ENCODE measurements around the gene OTOL1.

DNA sequence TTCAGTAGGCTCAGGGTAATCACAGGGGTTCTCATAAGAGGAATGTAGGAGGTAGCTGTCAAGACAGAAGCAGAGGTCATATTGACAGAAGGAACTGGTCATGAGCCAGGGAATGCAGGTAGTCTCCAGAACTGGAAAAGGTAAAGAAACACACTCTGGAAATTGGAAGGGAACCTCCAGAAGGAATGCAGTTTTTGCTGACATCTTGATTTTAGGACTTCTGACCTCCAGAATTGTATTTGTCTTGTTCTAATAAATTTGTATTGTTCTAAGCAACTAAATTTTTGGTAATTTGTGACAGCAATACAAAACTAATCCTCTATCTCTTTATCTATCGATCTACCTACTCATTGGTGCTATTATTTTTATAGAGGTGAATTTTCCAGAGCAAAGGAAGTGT lies 49.2 kb downstream of the OTOL1 start:
- TF ChIP-seq, protein P1, sequence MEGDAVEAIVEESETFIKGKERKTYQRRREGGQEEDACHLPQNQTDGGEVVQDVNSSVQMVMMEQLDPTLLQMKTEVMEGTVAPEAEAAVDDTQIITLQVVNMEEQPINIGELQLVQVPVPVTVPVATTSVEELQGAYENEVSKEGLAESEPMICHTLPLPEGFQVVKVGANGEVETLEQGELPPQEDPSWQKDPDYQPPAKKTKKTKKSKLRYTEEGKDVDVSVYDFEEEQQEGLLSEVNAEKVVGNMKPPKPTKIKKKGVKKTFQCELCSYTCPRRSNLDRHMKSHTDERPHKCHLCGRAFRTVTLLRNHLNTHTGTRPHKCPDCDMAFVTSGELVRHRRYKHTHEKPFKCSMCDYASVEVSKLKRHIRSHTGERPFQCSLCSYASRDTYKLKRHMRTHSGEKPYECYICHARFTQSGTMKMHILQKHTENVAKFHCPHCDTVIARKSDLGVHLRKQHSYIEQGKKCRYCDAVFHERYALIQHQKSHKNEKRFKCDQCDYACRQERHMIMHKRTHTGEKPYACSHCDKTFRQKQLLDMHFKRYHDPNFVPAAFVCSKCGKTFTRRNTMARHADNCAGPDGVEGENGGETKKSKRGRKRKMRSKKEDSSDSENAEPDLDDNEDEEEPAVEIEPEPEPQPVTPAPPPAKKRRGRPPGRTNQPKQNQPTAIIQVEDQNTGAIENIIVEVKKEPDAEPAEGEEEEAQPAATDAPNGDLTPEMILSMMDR (IDR thresholded peaks at IDR 0.05): no peak
- TF ChIP-seq EP300 (IDR thresholded peaks at IDR 0.05) (no peak), POLR2A (IDR thresholded peaks at IDR 0.05) (no peak)

Measured in suprapubic skin (tissue), 3 donors.